ENCODE measurements around the gene PARP11.

The PARP11 gene

DNA sequence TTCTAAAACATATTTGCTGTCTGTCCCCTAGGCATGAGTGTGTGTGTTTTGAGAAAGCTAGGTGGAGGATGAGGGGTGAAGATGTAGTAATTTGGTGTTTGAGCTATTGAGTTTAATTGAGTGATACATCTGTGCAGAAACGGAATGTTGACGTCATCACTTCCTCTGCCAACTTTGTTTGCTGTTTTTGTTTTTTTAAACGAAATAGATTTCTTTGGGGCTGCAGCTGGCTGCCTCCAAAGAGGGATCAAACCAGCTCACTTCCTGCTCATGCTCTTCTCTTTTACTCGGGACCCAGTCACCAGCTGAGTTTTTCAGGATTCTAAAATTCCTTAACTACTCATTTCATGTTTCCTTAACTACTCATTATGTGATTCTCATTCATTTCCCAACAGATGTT lies 100.8 kb downstream of the PARP11 start:
- TF ChIP-seq, protein P1, sequence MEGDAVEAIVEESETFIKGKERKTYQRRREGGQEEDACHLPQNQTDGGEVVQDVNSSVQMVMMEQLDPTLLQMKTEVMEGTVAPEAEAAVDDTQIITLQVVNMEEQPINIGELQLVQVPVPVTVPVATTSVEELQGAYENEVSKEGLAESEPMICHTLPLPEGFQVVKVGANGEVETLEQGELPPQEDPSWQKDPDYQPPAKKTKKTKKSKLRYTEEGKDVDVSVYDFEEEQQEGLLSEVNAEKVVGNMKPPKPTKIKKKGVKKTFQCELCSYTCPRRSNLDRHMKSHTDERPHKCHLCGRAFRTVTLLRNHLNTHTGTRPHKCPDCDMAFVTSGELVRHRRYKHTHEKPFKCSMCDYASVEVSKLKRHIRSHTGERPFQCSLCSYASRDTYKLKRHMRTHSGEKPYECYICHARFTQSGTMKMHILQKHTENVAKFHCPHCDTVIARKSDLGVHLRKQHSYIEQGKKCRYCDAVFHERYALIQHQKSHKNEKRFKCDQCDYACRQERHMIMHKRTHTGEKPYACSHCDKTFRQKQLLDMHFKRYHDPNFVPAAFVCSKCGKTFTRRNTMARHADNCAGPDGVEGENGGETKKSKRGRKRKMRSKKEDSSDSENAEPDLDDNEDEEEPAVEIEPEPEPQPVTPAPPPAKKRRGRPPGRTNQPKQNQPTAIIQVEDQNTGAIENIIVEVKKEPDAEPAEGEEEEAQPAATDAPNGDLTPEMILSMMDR (IDR thresholded peaks at IDR 0.05; ENCODE audit: insufficient read depth, missing control alignments): no peak
- FAIRE-seq (no peak), DNase-seq (ENCODE audit: insufficient read length, low spot score) (no peak)

DNA sequence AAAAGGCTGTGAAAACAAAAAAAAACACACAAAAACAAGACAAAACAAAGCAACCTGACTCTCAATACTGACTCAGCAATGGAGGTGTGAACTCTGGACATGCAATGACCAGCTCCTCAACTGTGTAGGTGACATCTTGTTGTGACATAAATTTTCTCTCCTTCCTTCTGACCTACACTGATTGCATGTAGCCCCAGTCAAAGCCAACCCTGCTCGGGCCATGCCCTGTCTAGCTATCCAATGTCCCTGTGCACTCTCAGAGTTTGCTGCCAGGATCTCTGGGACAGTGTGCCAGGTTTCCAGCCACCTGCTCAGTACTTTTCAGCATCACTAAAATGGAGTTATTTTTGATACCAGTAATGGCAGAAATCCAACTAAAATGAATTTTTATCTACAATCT lies 101.3 kb downstream of the PARP11 start:
- FAIRE-seq (no peak), DNase-seq (ENCODE audit: insufficient read length, low spot score) (no peak)
- TF ChIP-seq, protein P1 (IDR thresholded peaks at IDR 0.05; ENCODE audit: insufficient read depth, missing control alignments): no peak

DNA sequence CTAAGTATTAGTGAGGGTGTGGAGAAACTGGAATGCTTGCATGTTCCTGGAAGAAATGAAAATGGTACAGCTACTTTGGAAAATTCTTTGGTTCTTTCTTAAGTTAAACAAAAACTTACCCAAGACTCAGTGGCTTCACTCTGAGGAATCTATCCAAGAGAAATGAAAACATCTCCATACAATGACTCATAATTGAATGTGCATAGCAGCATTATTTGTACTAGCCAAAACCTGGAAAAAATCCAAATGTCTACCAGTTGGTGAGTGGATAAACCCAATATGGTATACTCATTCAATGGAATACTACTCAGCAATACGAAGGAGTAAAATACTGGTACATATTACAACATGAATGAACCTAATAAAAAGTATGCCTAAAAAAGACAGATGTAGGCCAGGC lies 102.3 kb downstream of the PARP11 start:
- TF ChIP-seq, protein P1 (IDR thresholded peaks at IDR 0.05; ENCODE audit: insufficient read depth, missing control alignments): no peak
- no peak for FAIRE-seq
- DNase-seq (ENCODE audit: insufficient read length, low spot score): no peak

DNA sequence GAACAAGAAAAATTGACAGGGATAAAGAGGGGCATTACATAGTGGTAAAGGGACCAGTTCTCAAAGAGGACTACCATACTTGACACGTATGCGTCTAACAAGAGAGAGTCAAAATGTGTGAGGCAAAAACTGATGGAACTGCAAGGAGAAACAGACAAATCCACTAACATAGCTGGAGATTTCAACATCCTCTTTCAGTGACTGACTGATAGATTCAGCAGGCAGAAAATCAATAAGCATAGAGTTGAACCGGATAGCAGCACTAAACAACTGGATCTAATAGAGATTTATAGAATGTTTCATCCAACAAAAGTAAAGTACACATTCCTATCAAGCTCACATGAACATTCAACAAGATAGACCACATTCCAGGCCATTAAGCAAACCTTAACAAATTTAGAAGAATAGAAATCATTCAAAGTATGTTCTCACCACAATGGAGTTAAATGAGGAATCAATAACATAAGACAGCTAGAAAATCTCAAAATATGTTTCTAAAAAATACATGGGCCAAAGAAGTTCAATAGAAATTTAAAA lies 104.2 kb downstream of the PARP11 start:
- DNase-seq (ENCODE audit: insufficient read length, low spot score): no peak
- no peak for FAIRE-seq
- TF ChIP-seq, protein P1 (IDR thresholded peaks at IDR 0.05; ENCODE audit: insufficient read depth, missing control alignments): no peak

DNA sequence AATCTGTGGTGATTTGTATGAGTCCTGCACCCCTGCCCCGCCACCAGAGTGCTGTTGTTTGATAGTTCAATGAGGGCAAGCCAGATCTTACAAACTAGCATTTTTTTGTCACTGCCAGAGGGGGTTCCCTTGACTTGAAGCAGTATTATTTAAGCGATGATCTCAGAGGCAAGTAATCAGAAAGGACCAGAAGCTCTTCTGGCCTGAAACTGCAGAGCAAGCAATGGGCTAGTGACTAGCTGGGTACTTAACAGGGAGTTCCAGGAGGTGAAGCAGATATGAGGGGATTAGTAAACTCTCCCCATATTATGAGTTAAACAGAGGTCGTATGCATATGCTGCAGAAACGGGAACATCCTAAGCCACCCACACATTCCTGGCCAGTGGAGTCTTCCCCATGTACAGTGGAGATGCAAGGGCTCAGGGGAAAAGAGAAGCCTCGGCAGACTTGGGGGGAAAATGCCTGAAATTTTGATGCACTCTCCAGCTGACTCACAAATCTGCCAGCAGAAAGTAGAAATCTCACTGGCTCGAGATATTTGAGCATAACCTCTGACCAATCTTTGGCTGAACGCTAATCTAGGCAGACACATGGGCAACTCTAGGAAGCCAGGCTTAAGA lies 112.0 kb downstream of the PARP11 start:
- DNase-seq (ENCODE audit: insufficient read length, low spot score) (no peak), FAIRE-seq (no peak)
- TF ChIP-seq, protein P1 (IDR thresholded peaks at IDR 0.05; ENCODE audit: insufficient read depth, missing control alignments): no peak

DNA sequence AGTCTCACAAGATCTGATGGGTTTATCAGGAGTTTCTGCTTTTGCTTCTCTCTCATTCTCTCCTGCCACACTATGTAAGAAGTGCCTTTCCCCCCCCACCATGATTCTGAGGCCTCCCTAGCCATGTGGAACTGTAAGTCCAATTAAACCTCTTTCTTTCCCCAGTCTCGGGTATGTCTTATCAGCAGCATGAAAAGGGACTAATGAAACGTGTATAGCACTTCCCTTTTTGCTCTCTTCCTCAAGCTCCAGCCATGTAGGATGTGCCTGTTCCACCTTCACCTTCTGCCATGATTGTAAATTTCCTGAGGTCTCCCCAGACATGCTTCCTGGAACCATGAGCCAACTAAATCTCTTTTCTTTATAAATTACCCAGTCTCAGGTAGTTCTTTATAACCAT lies 113.3 kb downstream of the PARP11 start:
- DNase-seq (ENCODE audit: insufficient read length, low spot score) (no peak), FAIRE-seq (no peak)
- TF ChIP-seq, protein P1 (IDR thresholded peaks at IDR 0.05; ENCODE audit: insufficient read depth, missing control alignments): no peak

All from D721Med (cell line).